Middle frontal gyrus (tissue), 1 donor: ENCODE data around the gene RTL10.

Source experiments
- DNase-seq: peaks from one replicate; pipeline ENCODE4 v3.0.0-alpha.2; 2015; ENCODE audit warnings: low spot score; ENCODE audit errors: extremely low spot score

The RTL10 gene

DNA sequence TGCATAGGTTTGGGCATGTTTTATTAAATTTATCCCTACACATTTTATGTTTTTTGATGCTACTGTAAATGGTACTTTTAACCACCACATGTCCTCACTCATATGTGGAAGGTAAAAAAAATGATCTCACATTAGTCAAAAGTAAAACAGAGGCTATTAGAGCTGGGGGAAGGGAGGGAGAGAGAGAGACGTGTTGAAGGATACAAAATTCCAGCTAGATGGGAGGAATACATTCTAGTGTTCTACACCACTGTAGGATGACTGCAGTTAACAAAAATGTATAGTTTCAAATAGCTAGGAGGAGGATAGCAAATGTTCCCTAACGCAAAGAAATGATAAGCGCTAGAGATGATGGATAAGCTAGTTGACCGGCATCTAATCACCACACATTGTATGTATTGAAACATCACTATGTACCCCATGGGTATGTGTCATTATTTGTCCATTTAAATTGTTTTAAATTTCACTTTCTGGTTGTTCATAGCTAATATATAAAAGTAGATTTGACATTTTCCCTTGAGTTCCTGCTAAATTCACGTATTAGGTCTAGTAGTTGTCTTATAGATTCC, 9.9 kb upstream of the RTL10 start:
- DNase-seq, result no peak

DNA sequence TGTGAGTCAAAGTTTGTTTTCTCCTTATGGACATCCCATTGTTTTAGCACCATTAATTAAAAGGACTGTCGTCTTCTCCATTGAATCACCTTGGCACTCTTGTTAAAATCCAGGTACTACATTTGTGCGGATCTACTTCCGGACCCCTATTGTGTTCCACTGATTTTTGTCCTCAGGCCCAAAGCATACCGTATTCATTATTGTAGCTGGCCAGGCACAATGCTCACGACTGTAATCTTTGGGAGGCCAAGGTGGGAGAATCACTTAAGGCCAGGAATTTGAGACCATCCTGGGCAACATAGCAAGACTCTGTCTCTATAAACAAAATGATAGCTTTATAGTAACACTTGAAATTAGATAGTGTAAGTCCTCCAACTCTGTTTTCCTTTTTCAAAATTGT, 8.9 kb upstream of the RTL10 start:
- DNase-seq, result no peak

DNA sequence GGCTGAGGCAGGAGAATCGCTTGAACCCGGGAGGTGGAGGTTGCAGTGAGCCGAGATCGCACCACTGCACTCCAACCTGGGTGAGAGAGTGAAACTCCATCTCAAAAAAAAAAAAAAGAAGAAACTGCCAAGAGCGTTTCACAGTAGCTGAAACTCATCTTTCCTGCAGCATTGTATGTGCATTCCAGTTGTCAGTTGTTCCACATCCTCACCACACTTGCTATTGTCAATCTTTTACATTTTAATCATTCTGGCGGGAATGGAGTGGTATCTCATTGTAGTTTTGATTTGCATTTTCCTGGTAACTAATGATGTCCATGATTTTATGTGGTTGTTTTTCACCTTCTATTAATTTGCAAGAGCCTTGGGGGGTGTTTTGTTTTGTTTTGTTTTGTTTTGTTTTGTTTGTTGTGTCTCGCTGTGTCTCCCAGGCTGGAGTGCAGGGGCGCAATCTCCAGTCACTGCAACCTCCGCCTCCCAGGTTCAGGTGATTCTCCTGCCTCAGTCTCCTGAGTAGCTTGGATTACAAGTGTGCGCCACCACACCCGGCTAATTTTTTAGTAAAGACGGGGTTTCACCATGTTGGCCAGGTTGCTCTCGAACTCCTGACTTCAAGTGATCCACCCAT, 8.1 kb upstream of the RTL10 start:
- no peak for DNase-seq

DNA sequence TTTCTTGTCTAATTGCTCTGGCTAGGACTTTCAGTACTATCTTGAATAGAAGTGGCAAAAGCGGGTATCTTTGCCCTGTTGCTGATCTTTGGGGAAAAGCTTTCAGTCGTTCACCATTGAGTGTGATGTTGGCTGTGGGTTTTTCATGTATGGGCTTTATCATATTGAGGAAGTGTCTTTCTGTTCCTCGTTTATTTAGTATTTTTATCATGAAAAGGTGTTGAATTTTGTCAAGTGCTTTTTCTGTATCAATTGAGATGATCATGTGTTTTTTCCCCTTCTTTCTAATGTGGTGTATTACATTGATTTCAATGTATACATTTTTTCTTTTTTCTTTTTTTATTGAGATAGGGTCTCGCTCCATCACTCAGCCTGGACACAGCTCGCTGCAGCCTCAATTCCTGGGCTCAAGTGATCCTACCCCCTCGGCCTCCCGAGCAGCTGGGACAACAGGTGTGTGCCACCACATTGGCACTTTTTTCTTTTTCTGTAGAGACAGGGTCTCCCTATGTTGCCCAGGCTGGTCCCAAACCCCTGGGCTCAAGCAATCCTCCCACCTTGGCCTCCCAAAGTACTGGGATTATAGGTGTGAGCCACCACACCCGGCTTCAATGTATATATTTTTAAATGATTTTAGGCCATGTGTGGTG, 5.3 kb upstream of the RTL10 start:
- no peak for DNase-seq

DNA sequence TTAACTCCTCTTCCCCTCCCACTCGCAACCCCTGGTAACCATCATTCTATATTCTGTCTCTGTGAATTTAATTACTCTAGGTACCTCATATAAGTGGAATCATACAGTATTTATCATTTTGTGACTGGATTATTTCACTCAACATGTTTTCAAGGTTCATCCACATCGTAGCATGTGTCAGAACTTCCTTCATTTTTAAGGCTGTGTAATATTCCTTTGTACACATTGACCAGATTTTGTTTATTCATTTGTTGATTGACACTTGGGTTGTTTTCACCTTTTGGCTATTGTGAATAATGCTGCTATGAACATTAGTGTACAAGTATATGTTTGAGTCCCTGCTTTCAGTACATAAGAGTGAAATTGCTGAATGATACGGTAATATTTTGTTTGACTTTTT, 2.7 kb upstream of the RTL10 start:
- no peak for DNase-seq

DNA sequence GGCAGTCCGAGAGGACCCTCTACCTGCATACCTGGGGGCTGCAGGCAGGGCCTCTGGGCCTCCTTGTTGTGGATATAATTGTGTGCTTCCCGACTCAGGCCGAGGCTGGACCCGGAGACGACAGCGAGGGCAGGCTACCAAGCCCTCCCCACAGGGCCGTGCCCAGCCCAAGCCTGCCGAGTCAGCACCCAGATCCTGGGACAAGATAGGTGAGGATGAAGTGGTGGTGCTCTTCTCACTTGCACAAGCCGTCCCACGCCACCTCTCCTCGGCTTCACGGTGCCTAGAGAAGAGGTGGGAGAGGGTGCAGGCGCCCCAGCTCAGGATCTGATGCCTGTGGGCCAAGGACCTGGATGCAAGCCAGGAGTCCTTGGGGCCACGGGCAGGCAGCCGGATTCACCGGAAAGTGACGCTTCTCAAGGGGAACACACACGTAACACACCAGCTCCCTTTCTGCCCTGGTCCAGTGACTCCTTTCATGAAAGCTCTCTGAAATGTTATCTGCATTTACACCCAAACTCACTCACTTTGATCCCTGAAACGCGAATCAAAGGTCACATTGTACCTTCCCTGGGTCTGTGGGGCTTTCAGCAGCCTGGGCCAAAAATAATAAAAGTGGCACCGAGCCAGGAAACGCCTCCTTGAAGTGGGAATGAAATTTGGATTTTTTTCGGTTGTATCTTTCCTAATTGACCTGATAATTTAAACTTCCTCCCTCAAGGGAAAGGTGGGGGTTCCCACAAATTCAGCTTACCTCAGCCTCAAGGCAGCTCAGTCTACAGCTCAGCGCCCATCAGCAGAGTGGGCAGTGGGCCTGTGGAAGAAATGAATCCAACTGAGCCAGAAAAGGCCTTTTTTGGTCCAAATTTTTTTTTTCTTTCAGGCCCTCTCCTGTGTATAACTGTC, 1.1 kb upstream of the RTL10 start:
- DNase-seq, result no peak

DNA sequence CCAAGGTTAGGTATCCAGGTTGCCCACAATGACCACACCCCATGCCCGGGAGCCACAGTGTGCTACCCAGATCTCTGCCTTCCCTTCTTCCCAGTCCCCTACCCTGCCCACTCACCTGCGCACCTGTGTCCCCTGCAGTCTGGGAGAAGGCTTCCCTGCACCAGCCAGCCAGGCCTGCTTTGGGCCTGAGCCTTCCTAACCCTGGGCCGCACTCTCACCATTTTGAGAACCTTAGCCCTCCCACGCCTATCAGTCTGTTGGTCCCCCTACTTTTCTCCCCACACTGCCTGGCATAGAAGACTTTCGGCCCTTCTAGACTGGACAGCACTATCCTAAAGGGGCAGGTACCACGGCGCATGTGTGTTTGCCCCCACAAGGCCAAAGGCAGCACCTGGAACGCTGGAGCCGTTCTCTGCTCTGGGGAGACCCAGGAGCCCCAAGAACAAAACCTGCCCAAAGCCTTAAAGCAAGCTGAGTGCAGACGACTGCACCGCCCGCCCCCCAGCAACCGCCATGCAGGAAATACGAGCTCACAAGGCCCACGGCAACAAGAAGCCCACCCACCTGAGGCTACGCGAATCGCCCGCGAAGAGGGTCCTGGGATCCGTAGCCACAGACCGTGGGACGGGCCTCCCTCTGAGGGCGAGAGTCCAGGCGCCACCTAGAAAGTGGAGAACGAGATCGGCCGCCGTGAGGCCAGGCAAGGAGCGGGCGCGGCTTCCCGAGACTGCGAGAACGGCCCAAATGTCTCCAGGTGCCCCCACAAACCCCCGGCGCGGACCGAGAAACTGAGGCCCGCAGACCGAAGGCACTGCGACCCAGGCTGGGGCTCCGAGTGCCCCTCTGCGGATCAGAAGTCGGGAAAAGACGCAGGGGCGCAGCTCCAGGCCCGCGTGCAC, 546 bp downstream of the RTL10 start:
- DNase-seq, result no peak

DNA sequence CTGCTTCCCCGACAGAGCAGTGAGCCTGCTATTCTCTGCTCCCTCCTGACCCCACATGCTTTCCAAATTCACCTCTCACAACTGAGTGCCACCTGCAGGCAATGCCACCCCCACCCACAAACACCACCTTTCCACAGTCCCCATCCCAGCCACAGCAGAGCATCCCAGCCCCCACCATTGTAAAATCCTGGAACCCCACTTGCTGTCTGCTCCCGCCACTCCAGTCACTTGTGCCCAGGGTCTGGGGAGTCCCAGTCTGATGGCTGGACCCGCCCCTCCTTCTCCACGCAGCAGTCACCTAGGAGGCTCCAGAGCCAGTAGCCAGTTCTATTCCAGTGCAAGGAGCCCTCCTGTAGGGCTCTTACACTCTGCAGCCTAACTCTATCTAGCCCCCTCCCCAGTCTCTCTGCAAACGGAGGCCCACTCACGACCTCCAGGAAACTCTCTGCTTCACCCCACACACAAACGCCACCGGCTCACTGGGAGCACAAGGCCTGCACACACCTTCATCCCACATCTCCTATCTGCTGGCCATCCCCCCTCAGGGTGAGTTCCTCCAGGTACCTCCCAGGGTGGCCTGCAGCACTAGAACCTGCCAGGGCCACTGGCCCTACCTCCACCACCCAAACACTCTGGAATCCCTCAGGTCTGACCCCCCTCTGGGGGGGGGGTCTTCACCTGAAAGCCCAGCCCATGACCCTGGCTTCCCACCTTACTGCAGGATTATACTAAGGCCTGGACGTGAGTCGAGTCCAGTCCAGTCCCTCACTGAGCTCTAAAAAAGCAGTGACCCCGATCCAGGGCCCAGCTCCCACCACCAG, 1.4 kb downstream of the RTL10 start:
- no peak for DNase-seq

DNA sequence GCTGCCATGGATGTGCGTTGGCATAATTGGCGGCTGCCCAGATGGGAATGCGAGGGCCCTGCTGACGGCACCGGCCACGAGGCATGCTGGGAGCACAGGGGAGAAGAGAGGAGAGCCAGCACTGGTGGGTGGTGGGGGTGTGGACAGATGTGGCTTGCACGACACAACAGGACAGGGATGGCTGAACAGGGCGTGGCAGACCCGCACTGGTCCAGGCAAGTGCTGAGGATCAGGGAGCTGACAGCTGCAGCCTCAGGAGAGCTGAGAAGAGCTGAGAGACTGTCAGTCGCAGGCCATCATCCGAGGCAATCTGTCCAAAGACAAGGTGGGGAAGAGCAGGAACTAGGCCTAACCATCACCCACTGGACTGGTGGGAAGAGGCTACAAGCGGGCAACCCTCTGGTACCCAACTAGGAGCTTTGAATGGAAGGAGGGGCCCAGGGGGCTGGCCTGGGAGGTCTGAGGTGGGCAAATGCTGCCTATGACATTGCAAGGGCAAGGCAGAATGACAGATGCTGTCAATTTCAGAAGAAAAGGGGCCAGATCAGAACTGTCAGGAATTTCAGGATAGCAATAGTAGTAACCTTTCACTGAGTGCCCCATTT, 2.4 kb downstream of the RTL10 start:
- DNase-seq, result no peak

DNA sequence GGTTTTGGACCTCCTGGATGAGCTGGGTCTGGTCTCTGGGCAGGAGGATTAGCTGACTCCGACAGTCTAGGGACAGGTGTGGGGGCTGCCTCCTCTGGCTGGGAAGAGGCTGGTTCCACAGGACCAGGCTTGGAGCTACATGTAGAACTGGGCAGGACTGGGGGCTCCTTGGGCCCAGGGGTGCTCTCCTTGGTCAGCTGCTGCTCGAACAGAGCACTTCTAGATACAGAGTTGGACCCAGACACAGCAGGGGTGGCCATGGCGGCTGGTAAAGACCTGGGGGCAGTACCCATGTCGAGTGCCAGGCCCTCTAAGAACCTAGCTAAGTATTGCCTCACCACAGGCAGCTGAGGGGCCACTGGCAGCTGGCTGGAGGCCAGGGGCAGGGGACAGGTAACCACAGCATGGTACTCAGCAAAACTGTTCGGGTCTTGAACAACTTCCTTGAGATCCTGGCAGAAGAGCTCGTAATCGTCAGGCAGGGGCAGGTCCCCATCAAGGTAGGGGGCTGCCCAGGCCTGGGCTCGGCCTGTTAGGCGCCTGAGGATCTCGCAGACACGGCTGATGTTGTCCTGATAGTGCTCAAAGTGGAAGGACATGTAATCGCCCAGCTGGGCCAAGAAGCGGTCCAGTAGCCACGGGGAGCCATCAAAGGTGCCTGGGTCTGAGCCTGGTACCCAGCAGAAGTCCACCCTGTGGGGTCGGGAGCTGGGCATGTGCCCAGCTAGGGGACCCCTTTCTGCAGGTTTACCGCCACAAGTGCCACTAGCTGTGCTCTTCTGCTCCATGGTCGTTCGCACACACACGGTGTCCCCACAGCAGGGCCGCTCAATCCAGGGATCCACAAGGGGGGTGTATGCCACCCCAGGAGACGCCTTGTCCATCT, 3.1 kb downstream of the RTL10 start:
- DNase-seq, result no peak

DNA sequence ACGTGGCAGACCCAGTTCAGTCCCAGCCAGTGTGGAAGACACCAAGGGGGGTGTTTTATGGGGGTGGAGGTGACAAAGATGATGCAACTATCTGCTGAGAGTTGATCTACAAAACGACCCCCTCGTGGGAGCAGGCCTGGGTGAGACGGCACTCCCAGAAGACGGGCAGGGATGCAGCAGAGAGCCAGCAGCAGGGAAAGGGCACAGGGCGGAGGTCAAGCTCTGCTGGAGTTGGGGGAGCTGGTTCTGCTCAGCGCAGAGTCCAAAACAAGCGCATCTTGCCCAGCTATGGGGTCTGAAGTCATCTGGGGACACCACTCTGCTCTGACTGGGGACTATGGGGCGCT, 3.9 kb downstream of the RTL10 start:
- no peak for DNase-seq

DNA sequence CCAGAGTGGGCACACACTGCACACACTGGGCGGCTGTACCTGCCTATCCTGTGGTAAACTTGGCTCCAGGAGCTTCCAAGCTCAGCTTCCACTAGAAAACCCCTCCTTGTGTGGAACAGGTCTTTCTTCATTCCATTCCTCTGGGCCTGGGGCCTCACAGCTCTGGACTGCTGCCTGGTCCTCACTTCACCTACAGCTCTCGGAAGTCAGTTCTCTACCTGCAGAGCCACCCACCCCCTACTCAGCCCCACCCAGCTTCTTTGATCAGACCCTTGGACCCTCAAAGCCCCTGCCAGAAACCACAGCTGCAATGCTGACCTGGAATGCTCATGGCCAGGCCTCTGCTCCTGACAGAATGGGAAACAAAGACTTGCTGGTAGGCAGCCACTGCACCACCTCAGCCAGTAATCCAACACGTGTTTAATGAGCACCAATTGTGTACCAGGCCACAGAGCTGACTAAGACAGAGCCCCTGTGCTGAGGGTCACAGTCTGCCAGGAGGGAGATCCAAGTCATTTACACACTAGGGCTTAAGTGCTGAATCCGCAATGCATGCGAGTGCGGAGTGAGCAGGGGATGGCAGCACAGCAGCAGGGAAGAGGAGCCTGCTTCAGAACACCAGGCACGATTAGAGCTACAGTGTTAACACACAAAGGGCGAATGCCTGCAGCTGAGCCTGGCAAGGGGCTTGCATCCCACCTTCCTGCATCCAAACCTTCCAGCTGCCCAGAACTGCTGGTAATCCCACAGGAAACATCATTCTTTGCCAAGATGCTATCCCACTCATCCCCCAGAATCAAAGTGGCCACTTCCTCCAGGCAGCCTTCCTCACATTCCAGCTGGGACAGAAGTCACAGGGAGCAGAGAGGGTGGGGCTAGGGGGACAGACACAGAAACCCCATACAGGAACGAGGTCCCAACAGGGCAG, 4.6 kb downstream of the RTL10 start:
- DNase-seq, result no peak

DNA sequence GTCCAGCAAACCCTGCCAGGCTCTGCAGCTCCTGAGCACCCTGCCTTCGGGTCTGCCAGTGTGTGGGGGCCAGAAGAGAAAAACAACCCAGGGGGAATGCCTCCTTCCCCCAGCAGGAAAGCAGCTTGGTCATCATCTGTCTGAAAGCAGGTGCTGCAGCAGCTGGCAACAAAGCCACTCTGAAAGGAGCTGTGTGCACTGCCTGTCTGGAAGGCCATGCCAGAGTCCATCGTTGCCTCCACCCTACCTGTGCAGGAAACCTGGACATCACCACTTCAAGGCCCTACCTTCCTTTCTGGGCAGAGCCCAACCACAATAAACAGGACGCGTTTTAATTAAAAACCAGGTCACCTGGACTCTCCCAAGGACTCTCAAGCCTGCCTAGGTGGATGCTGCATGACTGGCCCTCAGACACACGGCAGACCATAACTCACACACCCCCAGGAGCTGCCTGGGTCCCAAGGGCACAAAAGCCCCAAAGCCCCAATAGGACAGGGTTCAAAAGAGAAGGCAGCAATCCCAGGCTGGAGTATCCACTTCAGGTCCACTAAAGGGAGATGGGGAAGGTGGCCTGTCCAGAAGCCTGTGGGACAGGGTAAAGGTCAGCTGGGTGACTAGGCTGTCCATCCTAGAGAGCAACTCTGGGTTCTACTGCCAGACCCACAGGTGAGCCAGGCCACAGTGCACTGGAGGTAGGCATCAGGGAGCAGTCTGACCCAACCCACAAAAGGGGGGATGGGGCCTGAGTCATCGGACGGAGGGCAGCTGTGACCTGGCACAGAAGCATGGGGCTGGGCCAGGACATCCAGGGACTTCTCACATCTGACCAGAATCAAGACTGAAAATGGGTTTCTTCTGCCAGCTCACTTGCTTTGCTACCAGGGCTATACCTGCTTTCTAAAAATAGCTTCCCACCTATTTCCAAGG, 6.1 kb downstream of the RTL10 start:
- no peak for DNase-seq

DNA sequence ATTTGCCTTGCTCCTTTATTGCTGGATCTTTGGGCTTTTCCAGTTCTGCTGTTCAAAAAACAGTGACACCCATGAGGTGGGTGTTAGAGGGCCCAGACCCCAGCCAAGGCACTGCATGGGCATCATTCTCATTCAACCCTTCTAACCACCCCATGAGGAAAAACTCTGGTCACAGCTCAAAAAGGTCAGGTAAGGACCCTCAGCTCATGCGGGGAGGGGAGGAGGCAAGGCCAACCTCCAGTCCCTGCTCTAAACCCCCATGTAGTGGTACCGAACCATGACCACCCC, 7.4 kb downstream of the RTL10 start:
- no peak for DNase-seq

DNA sequence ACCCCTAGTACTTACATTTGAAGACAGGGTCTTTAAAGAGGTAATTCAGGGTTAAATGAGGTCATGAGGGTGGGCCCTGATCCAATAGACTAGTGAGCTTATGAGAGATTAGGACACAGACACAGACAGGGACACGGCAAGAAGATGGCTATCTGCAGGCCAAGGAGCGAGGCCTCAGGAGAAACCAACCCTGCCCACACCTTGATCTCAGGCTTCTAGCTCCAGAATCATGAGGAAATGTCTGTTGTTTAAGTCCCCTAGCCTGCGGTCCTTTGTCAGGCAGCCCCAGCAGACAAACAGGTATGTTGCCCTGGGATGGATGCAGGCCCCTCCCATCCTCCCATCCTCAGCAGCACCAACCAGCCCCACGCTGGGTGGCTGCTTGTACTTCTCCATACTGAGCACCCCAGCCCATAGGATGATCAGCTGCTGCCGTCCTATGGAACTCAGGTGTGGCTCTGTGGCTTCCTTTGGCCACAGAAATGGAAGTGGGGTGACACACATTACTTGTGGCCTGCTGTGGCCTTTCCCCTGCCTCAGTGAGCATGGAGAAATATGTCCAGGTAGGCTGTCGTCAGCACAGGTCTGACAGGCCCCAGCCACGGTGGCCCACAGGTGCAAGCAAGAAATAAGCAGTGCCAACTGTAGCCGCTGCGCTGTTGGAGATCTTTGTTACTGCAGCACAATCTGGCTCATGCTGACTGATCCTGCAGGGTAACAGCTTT, 7.9 kb downstream of the RTL10 start:
- DNase-seq, result no peak

DNA sequence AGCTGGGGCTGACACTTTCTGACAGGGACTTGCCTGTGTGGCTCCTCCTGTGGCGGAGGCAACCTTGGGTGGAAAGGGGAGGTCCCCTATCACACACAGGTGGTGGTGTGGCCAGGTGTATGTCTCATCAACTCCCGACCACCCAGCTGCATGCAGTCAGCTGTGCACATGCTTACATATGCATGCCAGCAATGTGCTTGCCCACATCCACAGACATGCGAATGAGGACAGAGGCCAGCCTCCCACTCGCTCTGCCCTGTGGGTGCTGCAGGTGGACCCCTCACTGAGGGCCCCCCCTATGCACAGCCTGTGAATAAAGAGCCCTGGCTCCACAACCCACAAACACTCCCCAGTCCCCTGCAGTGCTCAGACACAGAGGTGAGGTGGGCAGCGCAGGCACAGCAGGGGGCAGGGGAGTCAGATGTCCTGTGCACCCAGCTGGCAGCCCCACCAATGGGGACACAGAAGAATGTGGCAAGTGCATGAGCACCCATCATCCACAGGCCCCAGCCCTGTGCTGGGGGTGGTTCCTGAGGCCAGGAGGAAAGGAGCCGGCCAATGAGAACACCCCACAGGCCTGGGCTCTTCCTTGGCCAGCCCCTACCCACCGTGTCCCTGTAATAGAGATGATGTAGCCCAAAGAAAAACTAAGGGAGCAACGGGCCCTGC, 9.5 kb downstream of the RTL10 start:
- DNase-seq, result no peak
